TTC549 (cell line): ENCODE results near the gene CCDC89.

Source experiments
- FAIRE-seq: peaks from 2 replicates; lab custom pipeline; 2012; peaks lifted over from hg19 to GRCh38; lab: Jason Lieb, UNC

The CCDC89 gene

DNA sequence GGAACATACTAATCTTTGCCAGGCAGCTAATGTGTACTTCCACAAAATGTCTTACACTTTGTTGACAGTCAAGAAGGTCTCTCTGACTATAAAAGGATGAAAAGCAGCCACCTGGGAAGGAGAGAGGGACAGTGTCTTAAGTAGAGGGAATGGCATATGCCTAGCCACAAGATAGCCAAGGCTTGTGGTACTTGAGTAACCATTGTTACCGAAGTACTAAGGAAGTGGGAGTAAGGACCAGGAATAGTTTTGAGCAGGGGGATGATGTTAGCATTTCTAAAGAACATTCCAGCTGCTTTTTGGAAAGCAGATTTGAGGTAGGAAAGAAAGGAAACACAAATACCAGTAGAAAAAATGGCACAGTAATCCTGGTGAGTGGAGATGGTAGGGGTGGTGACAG is 34.9 kb downstream of the CCDC89 start:
- FAIRE-seq, result no peak

DNA sequence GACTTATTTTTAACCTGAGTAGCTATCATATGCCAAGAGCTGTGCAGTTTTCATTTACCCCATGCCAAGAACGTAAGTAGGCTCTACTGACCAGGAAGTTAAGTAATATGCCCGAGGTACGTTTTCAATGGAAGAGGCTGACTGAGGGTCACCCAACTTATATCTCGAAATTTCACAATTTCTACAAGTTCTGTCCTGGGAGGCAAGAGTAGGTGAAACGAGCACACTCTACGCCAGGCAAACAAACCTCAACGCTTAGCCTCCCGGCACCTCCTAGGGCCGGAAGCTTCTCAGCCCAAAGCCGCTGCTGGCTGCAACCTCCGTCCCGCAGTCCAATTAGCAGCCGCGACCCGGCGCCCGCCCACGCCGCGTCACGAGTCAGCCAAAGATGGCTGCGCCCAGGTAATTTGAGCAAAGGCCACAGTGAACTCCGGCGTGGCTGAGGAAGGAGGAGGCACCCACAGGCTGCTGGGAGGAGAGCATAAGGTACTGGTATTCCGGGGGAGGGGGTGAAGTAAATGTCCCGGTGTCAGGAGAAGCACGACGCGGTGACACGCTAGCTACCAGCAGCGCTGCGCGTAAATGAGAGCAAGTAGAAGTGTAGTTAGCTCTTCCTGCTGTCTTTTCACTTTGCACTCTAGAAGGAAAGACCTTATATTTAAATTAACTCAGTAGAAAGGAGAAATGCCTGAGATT is 38.2 kb downstream of the CCDC89 start, which contains the start of gene TMEM126A:
Gene TMEM126A, plus strand, starts transcription at position 364 of the 696 bp plus-strand sequence. CDS start 2,289 bp downstream, outside the sequence.
- no peak for FAIRE-seq

DNA sequence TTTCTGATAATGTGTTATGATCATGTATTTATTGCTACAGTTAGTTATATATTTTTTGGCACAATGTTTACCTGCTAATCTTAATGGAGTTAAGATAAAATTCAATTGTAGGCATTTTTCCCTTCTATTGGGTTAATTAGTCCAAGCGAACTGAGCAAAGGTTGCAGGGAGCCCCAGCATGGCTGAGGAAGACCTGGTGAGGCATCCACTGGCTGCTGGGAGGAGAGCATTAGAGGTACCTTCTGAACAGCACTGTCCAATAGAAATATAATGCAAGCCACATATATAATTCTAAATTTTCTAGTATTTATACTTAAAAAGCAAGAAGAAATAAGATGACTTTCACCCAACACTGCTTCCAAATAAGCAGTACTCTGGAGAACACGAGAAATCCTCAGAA is 38.9 kb downstream of the CCDC89 start:
- no peak for FAIRE-seq

DNA sequence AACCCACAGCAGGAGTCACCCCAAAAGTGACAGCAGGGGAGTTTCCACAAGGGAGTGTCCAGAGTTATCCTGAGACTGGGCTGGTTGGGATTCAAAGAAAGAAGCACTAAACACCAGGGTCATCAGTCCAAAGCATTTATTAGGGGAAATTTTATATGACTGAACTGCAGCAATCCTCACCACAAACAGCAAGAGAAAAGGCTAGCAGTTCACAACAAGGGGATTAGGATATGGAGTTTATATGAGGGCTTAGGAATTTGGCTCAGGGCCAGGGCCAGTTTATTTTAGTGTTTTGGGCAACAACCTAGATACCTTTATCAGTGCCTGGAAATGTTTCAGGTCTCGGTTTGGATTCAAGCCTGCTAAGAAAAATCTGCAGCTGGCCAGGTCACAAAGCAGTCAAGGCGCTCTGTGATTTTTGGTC is 42.8 kb downstream of the CCDC89 start:
- no peak for FAIRE-seq

DNA sequence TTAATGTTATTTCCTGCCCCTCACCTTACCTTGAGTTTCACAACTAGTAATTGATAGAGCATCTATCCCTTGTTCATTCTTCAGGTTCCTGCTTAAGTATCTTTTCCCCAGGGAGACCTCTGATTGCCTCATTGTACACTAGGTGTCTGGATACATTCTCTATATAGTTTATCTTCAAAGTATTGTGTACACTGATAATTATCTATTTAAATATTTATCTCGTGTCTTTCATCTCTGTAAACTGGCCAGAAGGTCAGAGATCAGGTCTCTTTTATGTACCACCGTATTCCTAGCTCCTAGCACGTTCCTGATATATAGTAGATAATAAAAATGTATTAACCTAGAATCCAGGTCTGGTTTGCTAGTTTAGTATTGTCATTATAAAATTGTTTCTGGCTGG is 51.2 kb downstream of the CCDC89 start:
- no peak for FAIRE-seq
